Pancreas (tissue), 10 donors: ENCODE data around the gene PNMA8C. TPM values are rescaled to one million over a fixed set of nuclear protein-coding genes. Genes with fewer than 3 reads are reported as not detected.

ENCODE experiments used
- ATAC-seq, 4 donors: fragments of 200-7000 bp; cut with Tn5 transposase; one replicate each; pipeline versions ENCODE4 v1.8.0 to v1.9.1; 2020; ENCODE audit warnings: mild to moderate bottlenecking in 4 of 4, moderate library complexity in 4 of 4
- DNase-seq, 6 donors: peaks; one replicate each; pipeline ENCODE4 v3.0.0-alpha.2; 2020
- FAIRE-seq: peaks from 2 replicates; lab custom pipeline; 2012; peaks lifted over from hg19 to GRCh38; lab: Jason Lieb, UNC
- H3K27ac ChIP-seq, 4 donors: fragments of 200-600 bp; sonication (generic); 1 replicate in 3 of 4; 2 replicates in 1 of 4; pipeline versions ENCODE4 v1.5.0 to v1.8.0; 2020
- H3K27me3 ChIP-seq, 4 donors: fragments of 200-600 bp; one replicate each; pipeline ENCODE4 v1.8.0; 2021
- H3K36me3 ChIP-seq, 3 donors: fragments of 200-600 bp; sonication (generic) in 1 of 3; one replicate each; pipeline versions ENCODE4 v1.5.0 to v1.8.0; 2020 to 2021
- H3K4me1 ChIP-seq, 3 donors: fragments of 200-600 bp; one replicate each; pipeline ENCODE4 v1.8.0; 2021
- H3K4me3 ChIP-seq, 4 donors: fragments of 200-600 bp; sonication (generic) in 2 of 4; one replicate each; pipeline versions ENCODE4 v1.5.0 to v1.8.0; 2020 to 2021
- H3K9me3 ChIP-seq, 4 donors: fragments of 200-600 bp; one replicate each; pipeline ENCODE4 v1.8.0; 2021
- WGBS, 2 donors: extraction: QIAGEN DNeasy Blood & Tissue Kit; methylation state at CpG; one replicate each; pipeline ENCODE4 v1.1.7; 2013; 5-methylcytosine and 5-hydroxymethylcytosine counted together
- intact Hi-C, 3 donors: fragments of 100-400 bp; cut with DNase I; formaldehyde crosslinking; loops; one replicate each; pipeline versions ENCODE4 v1.11.1 to v1.14.2; 2022
- polyA plus RNA-seq, 2 donors: library from polyadenylated mRNA; stranded (reverse); fragments of 200-250 nt; gene quantifications; one replicate each; pipeline ENCODE4 v1.2.3, GENCODE V29; 2013
- total RNA-seq, 6 donors: library from RNA; stranded (reverse); fragmentation: NEBNext Ultra II Directional in 4 of 6; extraction: Animal tissue kit (Norgen Biotek cat#: 25700) in 4 of 6; gene quantifications; one replicate each; pipeline versions ENCODE4 v1.2.1 to v1.2.4, GENCODE V29; 2021 to 2023
- TF ChIP-seq, protein P1 (sequence below), 4 donors: fragments of 200-600 bp; sonication (generic) in 3 of 4; IDR thresholded peaks; one replicate each; pipeline versions ENCODE4 v1.5.0 to v1.8.0; 2021; ENCODE audit warnings: antibody characterized with exemption in 4 of 4
- donor health status: healthy with polysubstance abuse.
- donor health status: DM: no; HTN: no; CAD: no; lungs with moderate emphysema.
- donor health status: DM: no; HTN: no; CAD: no.
- donor health status: control.
- donor health status: control.
- donor health status: Bipolar disorder and iron deficiency.
- donor health status: DM: yes; HTN: yes; CAD: no.
- donor health status: DM: no; HTN: no; CAD: no.
- donor health status: DM: no; HTN: no; CAD: no.
- donor health status: DM: yes; HTN: yes; CAD: no.

Gene PNMA8C
- total and polyA plus RNA-seq, 8 donors, result 0.08 to 0.61 (median 0.14) TPM; not detected in 2

DNA sequence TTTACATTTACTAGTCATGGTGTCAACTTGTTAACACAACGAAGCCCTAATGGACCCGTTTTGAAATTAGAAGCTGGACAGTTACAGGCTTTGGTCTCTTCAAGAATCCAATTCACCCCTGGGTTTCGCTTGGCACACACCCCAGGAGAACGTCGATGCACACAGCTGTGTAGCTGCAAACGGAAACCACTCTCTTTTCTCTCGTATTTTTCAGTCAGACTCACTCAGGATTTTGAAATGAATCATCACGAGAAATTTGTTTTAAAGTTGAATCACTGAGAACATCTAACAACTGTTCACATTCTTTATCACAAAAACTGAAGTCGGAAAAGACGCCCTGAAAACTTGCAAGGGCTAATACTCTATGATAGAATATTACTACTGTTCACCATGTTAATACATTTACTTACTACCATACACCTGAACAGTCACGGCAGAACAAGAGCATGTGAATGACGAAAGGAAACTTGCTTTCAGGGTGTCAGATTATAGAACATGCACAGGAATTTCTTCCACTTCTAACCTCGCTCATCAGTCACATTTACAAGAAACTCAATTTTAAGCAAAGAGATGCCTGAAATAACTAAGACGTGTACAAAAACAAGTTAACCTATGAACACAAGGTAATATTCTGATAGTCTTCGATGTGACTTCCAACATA lies 37.9 kb upstream of the PNMA8C start:
- H3K4me3 ChIP-seq, result no peak overlapping the region

DNA sequence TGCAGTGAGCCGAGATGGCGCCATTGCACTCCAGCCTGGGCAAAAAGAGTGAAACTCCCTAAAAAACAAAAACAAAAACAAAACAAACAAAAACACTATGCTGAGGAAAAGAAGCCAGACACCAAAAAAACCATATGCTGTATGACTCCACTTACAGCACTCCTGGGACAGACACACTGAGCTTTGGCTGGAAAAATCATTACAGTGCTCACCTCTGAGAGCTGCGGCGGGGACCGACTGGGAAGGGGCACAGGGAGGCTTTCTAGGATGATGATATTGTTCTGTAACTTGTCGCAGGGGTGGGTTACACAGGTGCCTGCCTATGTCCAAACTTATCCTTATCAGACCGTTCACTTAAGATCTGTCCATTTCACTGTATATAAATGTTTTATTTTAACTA lies 34.8 kb upstream of the PNMA8C start:
- whole genome bisulfite sequencing, 2 donors, result 76 to 87% methylated on average over 7 of the region's 7 CpGs
- TF ChIP-seq, protein P1, sequence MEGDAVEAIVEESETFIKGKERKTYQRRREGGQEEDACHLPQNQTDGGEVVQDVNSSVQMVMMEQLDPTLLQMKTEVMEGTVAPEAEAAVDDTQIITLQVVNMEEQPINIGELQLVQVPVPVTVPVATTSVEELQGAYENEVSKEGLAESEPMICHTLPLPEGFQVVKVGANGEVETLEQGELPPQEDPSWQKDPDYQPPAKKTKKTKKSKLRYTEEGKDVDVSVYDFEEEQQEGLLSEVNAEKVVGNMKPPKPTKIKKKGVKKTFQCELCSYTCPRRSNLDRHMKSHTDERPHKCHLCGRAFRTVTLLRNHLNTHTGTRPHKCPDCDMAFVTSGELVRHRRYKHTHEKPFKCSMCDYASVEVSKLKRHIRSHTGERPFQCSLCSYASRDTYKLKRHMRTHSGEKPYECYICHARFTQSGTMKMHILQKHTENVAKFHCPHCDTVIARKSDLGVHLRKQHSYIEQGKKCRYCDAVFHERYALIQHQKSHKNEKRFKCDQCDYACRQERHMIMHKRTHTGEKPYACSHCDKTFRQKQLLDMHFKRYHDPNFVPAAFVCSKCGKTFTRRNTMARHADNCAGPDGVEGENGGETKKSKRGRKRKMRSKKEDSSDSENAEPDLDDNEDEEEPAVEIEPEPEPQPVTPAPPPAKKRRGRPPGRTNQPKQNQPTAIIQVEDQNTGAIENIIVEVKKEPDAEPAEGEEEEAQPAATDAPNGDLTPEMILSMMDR (IDR thresholded peaks at IDR 0.05), result no peak
- H3K4me1 ChIP-seq, result no peaks in the 10 kb centered on the region
- no peaks in the 10 kb centered on the region for H3K36me3 ChIP-seq
- H3K4me3 ChIP-seq, result no peak overlapping the region
- intact Hi-C loops, result no loop called here
- no peaks in the 10 kb centered on the region for H3K27me3 ChIP-seq
- DNase-seq (no peak), FAIRE-seq (no peak), ATAC-seq (no peak)
- H3K9me3 ChIP-seq, result no peaks in the 10 kb centered on the region
- H3K27ac ChIP-seq, result no peak overlapping the region

More for the DNA sequence above, 37.9 kb upstream of the PNMA8C start:
- no peak for DNase-seq
- H3K36me3 ChIP-seq, result no peaks in the 10 kb centered on the region
- intact Hi-C loops, result no loop called here
- no peaks in the 10 kb centered on the region for H3K9me3 ChIP-seq
- H3K4me1 ChIP-seq, result peaks cover 0 to 5% (median 0%) of the 10 kb centered on the region in 3 donors
- no peak for ATAC-seq
- 66 to 75% methylated on average over 15 of the region's 15 CpGs for WGBS, 2 donors
- no peak for FAIRE-seq
- no peaks in the 10 kb centered on the region for H3K27me3 ChIP-seq
- TF ChIP-seq, protein P1 (IDR thresholded peaks at IDR 0.05), result no peak
- H3K27ac ChIP-seq, result no peak overlapping the region

GRCh38 chr19:46461537-46461936 lies 32.8 kb upstream of the PNMA8C start:
- no peak overlapping the region for H3K27ac ChIP-seq
- ATAC-seq (no peak), DNase-seq (no peak), FAIRE-seq (no peak)
- intact Hi-C loops, result no loop called here
- no peaks in the 10 kb centered on the region for H3K9me3 ChIP-seq
- H3K36me3 ChIP-seq, result no peaks in the 10 kb centered on the region
- H3K27me3 ChIP-seq, result no peaks in the 10 kb centered on the region
- no peak overlapping the region for H3K4me3 ChIP-seq
- no peaks in the 10 kb centered on the region for H3K4me1 ChIP-seq
- WGBS, 2 donors, result 81 to 92% methylated on average over 2 of the region's 2 CpGs
- TF ChIP-seq, protein P1 (IDR thresholded peaks at IDR 0.05), result no peak

- FAIRE-seq (no peak), DNase-seq (no peak), ATAC-seq (no peak)
- intact Hi-C loops, result no loop called here
- TF ChIP-seq, protein P1 (IDR thresholded peaks at IDR 0.05), result no peak
- Histone ChIP-seq H3K27me3 (no peaks in the 10 kb centered on the region), H3K4me1 (no peaks in the 10 kb centered on the region), H3K36me3 (no peaks in the 10 kb centered on the region), H3K4me3 (no peak overlapping the region), H3K9me3 (no peaks in the 10 kb centered on the region), H3K27ac (no peak overlapping the region)
- WGBS, 2 donors, result 80 to 92% methylated on average over 1 of the region's 1 CpG
These were observed 32.2 kb upstream of the PNMA8C start for GRCh38 chr19:46460981-46461380.

GRCh38 chr19:46460055-46460454 lies 31.3 kb upstream of the PNMA8C start:
- Histone ChIP-seq H3K9me3 (no peaks in the 10 kb centered on the region), H3K4me1 (no peaks in the 10 kb centered on the region), H3K27me3 (no peaks in the 10 kb centered on the region), H3K4me3 (no peak overlapping the region), H3K27ac (no peak overlapping the region), H3K36me3 (no peaks in the 10 kb centered on the region)
- DNase-seq (no peak), ATAC-seq (no peak), FAIRE-seq (no peak)
- intact Hi-C loops, result no loop called here
- 60 to 67% methylated on average over 2 of the region's 2 CpGs for WGBS, 2 donors
- TF ChIP-seq, protein P1 (IDR thresholded peaks at IDR 0.05), result no peak
